Measurements from ENCODE around the gene LRSAM1.

Gene LRSAM1

DNA sequence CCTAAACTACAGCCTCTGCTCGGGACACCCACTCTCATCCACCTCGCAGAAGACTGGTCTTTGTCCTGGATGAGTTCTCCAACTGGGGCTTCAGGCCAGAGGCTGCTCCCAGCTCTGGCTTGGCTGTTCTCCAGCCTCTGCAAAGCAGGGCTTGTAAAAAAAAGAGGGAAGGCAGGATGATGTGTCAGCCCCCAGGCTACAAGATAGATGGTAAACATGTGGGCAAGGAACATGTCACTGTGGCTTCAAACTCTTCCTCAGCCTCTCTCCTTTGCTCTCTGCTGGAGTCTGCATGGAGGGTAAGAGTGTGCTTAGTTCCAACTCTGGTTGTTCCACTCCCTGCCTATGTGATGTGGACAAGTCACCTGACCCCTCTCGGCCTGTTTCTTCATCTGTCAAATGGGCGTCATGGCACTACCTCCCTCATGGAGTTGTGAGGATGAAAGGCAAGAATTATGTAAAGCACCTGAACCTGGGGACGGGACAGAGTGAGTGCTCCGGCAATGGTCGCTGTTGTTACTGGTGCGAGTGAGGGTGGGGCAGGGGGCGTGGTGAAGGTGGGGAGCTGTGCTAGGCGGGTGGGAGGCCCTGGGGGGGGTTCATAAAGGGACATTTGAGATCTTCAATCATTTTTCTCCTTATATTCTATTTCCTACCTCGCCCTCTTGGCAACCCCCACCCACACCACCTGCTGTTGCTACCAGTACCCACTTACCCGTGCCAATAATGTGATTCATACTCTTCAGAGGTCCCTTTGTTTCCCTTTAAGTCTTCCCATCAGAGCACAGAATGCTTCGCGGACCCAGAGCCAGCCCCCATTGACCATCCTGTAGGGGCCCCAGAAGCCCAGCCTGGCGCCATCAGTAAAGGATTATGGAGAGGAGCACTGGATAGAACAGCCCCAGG, 33.9 kb upstream of the LRSAM1 start:
- Mint-ChIP-seq H3K36me3 (ENCODE audit: low read depth) (peaks cover 5% of the 10 kb centered on the region), H3K9me3 (no peaks in the 10 kb centered on the region), H3K4me3 (no peak overlapping the region), H3K27ac (peak overlapping the region; percentile 65), H3K27me3 (ENCODE audit: low read depth, poor library complexity) (peaks cover 4% of the 10 kb centered on the region), H3K4me1 (peaks cover 34% of the 10 kb centered on the region)
- TF ChIP-seq, protein P1, sequence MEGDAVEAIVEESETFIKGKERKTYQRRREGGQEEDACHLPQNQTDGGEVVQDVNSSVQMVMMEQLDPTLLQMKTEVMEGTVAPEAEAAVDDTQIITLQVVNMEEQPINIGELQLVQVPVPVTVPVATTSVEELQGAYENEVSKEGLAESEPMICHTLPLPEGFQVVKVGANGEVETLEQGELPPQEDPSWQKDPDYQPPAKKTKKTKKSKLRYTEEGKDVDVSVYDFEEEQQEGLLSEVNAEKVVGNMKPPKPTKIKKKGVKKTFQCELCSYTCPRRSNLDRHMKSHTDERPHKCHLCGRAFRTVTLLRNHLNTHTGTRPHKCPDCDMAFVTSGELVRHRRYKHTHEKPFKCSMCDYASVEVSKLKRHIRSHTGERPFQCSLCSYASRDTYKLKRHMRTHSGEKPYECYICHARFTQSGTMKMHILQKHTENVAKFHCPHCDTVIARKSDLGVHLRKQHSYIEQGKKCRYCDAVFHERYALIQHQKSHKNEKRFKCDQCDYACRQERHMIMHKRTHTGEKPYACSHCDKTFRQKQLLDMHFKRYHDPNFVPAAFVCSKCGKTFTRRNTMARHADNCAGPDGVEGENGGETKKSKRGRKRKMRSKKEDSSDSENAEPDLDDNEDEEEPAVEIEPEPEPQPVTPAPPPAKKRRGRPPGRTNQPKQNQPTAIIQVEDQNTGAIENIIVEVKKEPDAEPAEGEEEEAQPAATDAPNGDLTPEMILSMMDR (IDR thresholded peaks at IDR 0.05) = no peak
- DNase-seq = no peak

DNA sequence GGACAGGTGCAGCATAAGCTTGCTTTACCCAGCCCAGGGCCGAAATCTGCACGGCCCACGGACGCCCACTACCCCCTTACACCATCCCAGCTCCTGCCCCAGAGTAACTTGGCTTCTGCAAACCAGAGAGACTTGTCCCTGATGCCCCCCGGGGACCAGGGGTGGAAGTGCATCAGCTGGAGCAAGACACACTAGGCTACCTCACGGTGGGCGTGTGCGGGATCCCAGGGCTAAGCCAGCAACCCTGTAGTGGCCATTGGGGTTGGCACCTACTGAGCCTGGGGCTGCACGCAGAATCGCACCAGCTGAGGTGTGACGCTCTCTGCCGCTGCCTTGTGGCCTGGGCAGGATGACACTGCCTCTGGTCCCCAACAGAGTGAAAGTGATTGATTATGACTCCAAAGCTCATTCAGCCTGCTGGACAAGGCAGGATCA, 33.3 kb upstream of the LRSAM1 start:
- no peak overlapping the region for H3K27ac Mint-ChIP-seq
- peaks cover 40% of the 10 kb centered on the region for H3K4me1 Mint-ChIP-seq
- peak; percentile 32 for DNase-seq

DNA sequence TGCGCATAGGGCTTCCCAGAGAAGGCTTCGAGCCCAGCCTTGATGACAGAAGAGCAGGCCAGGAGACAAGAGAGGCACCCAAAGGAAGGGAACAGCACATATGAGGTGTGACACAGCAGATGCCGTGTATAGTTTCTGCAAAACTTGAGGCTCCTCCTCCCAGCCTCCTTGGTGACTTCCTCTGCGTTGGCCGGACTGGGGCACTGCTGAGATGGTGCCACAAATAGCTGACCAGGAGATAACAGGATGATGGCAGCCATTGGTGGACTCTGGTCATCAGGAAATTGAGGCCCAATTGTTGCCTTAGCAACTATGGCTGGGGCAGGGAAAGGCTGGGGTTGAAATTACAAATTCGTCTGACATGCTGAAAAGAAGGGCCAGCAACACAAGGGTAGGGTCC, 32.0 kb upstream of the LRSAM1 start:
- Mint-ChIP-seq H3K4me1 (peaks cover 37% of the 10 kb centered on the region), H3K4me3 (no peak overlapping the region), H3K36me3 (ENCODE audit: low read depth) (peaks cover 3% of the 10 kb centered on the region), H3K27me3 (ENCODE audit: low read depth, poor library complexity) (peaks cover 7% of the 10 kb centered on the region), H3K27ac (peak overlapping the region; percentile 71), H3K9me3 (no peaks in the 10 kb centered on the region)
- TF ChIP-seq, protein P1 (IDR thresholded peaks at IDR 0.05) = no peak
- no peak for DNase-seq

More for the DNA sequence above, 33.3 kb upstream of the LRSAM1 start:
- H3K9me3 Mint-ChIP-seq = no peaks in the 10 kb centered on the region
- H3K27me3 Mint-ChIP-seq (ENCODE audit: low read depth, poor library complexity) = peaks cover 10% of the 10 kb centered on the region
- peaks cover 5% of the 10 kb centered on the region for H3K36me3 Mint-ChIP-seq (ENCODE audit: low read depth)
- TF ChIP-seq, protein P1 (IDR thresholded peaks at IDR 0.05) = peak; percentile 7
- H3K4me3 Mint-ChIP-seq = no peak overlapping the region

DNA sequence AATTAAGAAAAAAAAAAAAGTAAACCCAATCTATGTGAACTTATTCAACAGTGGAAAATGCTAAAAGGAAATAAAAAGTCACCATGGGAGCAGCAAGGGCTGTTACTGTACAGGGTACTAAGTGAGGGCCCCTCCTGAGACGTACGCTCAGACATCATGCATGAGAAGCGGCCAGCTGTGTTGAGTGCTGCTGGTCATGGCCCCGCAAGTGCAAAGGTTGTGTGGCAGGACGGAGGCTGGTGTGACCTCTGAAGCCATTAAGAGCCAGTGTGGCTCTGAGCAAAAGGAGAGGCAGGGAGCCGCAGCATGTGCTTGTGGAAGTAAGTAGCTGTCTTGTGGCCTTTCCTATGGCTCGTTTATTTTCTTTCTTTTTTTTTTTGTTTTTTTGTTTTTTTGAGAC, 30.3 kb upstream of the LRSAM1 start:
- Mint-ChIP-seq H3K4me3 (no peak overlapping the region), H3K27ac (peak overlapping the region; percentile 29), H3K27me3 (ENCODE audit: low read depth, poor library complexity) (peaks cover 7% of the 10 kb centered on the region), H3K4me1 (peaks cover 40% of the 10 kb centered on the region), H3K36me3 (ENCODE audit: low read depth) (no peaks in the 10 kb centered on the region), H3K9me3 (no peaks in the 10 kb centered on the region)
- no peak for DNase-seq
- TF ChIP-seq, protein P1 (IDR thresholded peaks at IDR 0.05) = no peak

DNA sequence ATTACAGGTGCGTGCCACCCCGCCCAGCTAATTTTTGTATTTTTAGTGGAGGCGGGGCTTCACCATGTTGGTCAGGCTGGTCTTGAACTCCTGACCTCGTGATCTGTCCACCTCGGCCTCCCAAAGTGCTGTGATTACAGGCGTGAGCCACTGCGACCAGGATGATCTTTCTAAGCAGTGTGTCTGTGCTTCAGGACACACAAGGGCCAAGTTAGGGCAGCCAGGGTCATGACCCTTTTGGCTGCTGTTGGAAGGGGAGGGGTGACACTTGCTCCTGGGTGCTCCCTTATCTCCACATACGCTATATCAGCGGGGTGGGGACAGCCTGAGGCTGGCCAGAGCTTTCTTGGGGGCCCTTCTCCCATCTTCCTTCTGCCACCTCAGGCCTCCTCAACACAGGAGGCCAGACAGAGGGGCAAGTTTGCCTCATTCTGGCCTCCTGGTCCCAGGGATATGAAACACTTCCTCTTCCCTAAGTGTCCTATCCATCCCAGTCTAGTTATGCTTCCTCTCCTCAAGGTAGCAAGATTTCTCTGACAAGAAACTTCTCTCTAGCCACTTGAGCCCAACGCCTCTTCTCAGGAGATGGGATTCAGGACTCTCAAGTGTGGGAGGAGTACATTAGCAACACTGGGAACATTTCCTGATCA, 29.1 kb upstream of the LRSAM1 start:
- peaks cover 7% of the 10 kb centered on the region for H3K27me3 Mint-ChIP-seq (ENCODE audit: low read depth, poor library complexity)
- H3K36me3 Mint-ChIP-seq (ENCODE audit: low read depth) = peaks cover 6% of the 10 kb centered on the region
- TF ChIP-seq, protein P1 (IDR thresholded peaks at IDR 0.05) = no peak
- peak overlapping the region; percentile 99 for H3K4me3 Mint-ChIP-seq
- no peak overlapping the region for H3K27ac Mint-ChIP-seq
- no peak for DNase-seq
- H3K9me3 Mint-ChIP-seq = no peaks in the 10 kb centered on the region
- peaks cover 50% of the 10 kb centered on the region for H3K4me1 Mint-ChIP-seq
